ENCODE data around the gene DGKG.

DNA sequence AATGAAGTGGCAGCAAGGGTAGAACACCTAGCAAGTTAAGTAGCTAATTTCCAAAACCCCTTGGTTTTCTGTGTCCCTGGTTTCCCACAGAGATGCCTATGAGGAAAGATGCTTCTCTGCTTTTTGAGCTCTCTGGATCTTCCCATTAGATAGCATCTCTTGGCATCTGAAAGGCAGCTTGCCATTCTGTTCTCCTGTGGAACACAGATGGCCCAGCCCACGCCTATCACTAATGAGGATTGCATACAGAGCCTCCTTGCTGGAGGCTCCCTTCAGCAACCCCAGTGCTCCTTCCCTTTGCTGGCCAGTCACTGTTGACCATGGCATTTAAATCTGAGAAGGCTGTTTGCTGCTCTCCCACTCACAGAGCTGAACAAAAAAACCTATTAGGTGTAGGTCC is 218.8 kb downstream of the DGKG start:
- TF ChIP-seq CTCF (IDR thresholded peaks at IDR 0.05) (no peak), POLR2A (IDR thresholded peaks at IDR 0.05) (no peak)

All from testis (tissue), 2 donors.